Adrenal gland (tissue), 5 donors: ENCODE data around the gene FREY1.

Experiments
- POLR2A ChIP-seq, 2 donors: fragments of 450-650 bp; IDR thresholded peaks; one replicate each; pipeline ENCODE4 v1.6.1; 2017; ENCODE audit warnings: antibody characterized with exemption in 2 of 2, mild to moderate bottlenecking in 2 of 2, moderate library complexity in 1 of 2
- TF ChIP-seq, protein P1 (sequence below), 6 experiments: fragments of 450-650 bp in 4 of 6; fragments of 200-600 bp in 2 of 6; sonication (generic) in 1 of 6; IDR thresholded peaks; 1 replicate in 5 of 6; 2 replicates in 1 of 6; pipeline versions ENCODE4 v1.5.1 to v1.8.0; 2016 to 2021; ENCODE audit warnings: antibody characterized with exemption in 6 of 6, mild to moderate bottlenecking in 2 of 6, moderate library complexity in 1 of 6
- donor health status: DM: no; HTN: no; CAD: no.

DNA sequence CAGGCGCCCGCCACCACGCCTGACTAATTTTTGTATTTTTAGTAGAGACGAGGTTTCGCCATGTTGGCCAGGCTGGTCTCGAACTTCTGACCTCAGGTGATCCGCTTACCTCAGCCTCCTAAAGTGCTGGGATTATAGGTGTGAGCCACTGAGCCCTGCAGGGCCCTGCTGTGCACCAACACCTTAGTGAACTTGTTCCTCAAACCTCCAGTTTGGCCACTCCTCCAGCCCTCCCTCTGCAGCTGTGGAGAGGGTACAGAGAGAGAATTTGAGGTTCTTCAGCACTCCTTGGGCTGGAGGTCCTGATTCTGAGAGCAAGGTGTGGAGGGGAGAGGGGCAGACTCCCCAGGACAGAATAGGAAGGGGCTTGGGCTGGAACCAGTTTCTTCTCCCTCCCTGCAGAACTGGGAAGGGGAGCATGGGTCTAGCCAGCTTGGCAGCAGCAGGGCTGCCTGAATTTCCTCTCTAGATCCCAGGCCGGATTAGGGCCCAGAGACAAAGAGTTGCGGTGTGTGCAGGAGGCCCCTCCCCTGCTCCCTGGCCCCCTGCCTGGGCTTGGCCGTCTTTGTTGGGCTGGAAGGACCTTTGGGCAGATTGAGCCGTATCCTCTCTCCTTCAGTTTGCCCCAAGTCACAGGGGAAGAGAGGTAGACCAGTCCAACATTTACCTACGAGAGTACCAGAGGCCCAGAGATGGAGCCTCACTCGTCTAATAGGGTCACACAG is 12.9 kb upstream of the FREY1 start:
- TF ChIP-seq, protein P1, sequence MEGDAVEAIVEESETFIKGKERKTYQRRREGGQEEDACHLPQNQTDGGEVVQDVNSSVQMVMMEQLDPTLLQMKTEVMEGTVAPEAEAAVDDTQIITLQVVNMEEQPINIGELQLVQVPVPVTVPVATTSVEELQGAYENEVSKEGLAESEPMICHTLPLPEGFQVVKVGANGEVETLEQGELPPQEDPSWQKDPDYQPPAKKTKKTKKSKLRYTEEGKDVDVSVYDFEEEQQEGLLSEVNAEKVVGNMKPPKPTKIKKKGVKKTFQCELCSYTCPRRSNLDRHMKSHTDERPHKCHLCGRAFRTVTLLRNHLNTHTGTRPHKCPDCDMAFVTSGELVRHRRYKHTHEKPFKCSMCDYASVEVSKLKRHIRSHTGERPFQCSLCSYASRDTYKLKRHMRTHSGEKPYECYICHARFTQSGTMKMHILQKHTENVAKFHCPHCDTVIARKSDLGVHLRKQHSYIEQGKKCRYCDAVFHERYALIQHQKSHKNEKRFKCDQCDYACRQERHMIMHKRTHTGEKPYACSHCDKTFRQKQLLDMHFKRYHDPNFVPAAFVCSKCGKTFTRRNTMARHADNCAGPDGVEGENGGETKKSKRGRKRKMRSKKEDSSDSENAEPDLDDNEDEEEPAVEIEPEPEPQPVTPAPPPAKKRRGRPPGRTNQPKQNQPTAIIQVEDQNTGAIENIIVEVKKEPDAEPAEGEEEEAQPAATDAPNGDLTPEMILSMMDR (IDR thresholded peaks at IDR 0.05): no peak
- no peak for TF ChIP-seq POLR2A (IDR thresholded peaks at IDR 0.05)
